ENCODE data around the gene FLAD1. TPM values are rescaled to one million over a fixed set of nuclear protein-coding genes. Genes with fewer than 3 reads are reported as not detected.

Gene FLAD1
- total RNA-seq, 4 donors from 2014 or later: 29.7 to 50.3 (median 46.3) TPM

DNA sequence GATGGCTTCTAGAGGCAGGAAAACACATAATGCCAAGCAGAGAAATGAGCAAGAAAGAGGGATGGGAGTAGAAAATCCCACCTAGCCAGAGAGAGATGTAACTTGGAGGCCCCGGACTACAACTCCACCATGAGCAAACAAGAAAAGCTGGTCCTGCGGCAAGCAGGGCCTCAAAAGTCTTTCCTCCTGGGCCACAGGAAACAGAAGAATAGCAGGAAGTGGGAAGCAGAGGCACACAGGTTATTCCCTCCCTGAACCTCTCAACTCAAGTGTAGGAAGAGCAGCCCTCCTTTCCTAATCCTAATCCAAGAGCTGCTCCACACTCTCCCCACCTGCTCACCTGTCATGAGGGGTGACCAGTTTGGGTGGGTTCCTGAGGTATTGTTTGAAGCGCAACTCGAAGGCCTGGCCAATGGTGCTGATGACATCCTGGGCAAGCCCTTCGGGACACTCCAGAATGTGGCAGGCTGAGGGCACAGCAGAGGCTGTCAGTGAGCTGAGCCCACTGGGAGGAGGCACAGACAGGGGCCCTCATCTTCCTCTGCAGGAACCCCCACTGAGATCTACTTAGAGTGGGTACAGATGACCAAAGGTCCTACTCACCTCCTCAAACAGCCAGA lies 15.7 kb upstream of the FLAD1 start:
- H3K4me3 ChIP-seq: no peak overlapping the region
- DNase-seq: no peak
- peaks cover 0 to 43% (median 11%) of the 10 kb centered on the region in 4 donors for H3K4me1 ChIP-seq
- H3K27me3 ChIP-seq: no peaks in the 10 kb centered on the region
- TF ChIP-seq, protein P1, sequence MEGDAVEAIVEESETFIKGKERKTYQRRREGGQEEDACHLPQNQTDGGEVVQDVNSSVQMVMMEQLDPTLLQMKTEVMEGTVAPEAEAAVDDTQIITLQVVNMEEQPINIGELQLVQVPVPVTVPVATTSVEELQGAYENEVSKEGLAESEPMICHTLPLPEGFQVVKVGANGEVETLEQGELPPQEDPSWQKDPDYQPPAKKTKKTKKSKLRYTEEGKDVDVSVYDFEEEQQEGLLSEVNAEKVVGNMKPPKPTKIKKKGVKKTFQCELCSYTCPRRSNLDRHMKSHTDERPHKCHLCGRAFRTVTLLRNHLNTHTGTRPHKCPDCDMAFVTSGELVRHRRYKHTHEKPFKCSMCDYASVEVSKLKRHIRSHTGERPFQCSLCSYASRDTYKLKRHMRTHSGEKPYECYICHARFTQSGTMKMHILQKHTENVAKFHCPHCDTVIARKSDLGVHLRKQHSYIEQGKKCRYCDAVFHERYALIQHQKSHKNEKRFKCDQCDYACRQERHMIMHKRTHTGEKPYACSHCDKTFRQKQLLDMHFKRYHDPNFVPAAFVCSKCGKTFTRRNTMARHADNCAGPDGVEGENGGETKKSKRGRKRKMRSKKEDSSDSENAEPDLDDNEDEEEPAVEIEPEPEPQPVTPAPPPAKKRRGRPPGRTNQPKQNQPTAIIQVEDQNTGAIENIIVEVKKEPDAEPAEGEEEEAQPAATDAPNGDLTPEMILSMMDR (IDR thresholded peaks at IDR 0.05): no peak
- TF ChIP-seq POLR2A (IDR thresholded peaks at IDR 0.05): no peak
- peak overlapping the region in 1 of 4 donors; percentile 35 for H3K27ac ChIP-seq
- no peaks in the 10 kb centered on the region for H3K9me3 ChIP-seq
- peaks cover 0 to 69% (median 0%) of the 10 kb centered on the region in 3 donors for H3K36me3 ChIP-seq

DNA sequence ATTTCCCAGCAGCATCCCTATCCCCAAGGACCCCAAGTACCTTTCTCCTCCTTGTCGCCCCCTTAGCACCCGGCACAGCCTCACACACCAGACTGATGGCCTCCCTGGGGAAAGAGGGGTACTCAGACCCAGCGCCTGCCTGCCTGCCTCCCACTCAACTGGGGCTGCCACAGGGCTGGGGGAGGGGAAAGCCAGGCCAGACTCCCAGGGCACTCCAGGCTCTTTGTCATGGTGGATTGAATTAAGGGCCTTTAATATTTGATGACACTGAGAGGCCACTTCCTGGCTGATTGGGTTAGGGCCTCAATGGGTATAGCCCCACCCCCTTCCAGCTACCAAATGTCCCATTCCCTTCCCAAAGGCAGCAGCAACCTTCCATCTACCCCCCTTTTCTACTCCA lies 14.4 kb upstream of the FLAD1 start:
- no peaks in the 10 kb centered on the region for H3K27me3 ChIP-seq
- peak in 1 of 3 donors; percentile 24 for DNase-seq
- peaks cover 0 to 39% (median 10%) of the 10 kb centered on the region in 4 donors for H3K4me1 ChIP-seq
- no peak for TF ChIP-seq POLR2A (IDR thresholded peaks at IDR 0.05)
- TF ChIP-seq, protein P1 (IDR thresholded peaks at IDR 0.05): no peak
- H3K27ac ChIP-seq: peak overlapping the region in 2 of 4 donors; percentile 0 to 24
- peaks cover 0 to 59% (median 0%) of the 10 kb centered on the region in 3 donors for H3K36me3 ChIP-seq
- H3K9me3 ChIP-seq: no peaks in the 10 kb centered on the region
- no peak overlapping the region for H3K4me3 ChIP-seq

DNA sequence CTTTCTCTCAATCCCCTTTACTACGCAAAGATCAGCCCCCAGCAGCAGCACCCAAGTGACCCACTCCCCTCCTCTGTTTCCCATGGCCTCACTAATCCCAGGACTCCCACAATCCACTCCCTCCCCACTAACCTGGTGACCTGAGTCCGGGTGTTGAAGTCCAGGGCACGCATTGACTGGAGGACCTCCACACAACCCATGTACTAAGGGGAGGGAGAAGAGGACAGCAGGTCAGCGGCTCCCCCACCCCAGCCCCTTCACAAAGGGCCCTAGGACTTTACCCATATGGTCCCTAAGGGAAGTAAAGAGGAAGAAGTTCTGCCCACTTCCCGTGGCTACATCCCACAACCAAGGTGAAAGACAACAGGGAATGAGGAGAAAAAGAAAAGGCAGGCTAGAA lies 13.9 kb upstream of the FLAD1 start:
- H3K27me3 ChIP-seq: no peaks in the 10 kb centered on the region
- H3K27ac ChIP-seq: peak overlapping the region; percentile 0 to 99 (median 44)
- DNase-seq: peak in 1 of 3 donors; percentile 28

DNA sequence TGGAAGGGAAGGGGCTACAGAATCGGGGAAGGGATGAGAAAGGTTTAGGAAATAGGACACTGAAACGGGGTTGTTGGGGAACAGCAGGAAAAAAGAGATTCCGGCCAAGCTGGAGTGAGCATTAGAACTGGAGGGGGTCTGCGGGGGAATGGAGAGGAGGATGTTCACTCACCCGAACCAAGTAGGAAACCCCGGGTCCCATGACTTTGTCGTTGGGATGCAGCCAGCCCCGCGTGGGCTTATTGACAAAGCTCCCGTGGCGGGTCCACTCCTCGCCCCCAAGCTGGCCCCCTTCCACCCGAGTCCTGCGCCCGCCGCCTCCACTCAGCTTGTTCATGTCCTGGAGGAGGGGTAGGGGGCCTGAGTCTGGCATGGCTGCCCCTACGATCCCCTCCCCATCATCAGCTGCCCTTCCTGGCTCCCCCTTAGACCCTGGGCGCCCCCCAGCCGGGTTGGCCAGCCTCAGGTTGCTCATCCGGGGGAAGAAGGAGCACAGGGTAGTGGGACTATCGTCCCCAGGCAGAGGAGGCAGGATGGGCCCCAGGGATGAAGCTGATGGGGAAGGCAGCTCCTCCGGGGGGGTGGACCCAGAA lies 13.2 kb upstream of the FLAD1 start:
- peaks cover 0 to 39% (median 10%) of the 10 kb centered on the region in 4 donors for H3K4me1 ChIP-seq
- peak overlapping the region; percentile 12 to 43 (median 26) for H3K4me3 ChIP-seq

More for the DNA sequence above, 13.9 kb upstream of the FLAD1 start:
- H3K4me1 ChIP-seq: peaks cover 0 to 39% (median 10%) of the 10 kb centered on the region in 4 donors
- H3K36me3 ChIP-seq: peaks cover 0 to 54% (median 0%) of the 10 kb centered on the region in 3 donors
- TF ChIP-seq POLR2A (IDR thresholded peaks at IDR 0.05): no peak
- TF ChIP-seq, protein P1 (IDR thresholded peaks at IDR 0.05): no peak
- no peaks in the 10 kb centered on the region for H3K9me3 ChIP-seq
- H3K4me3 ChIP-seq: peak overlapping the region in 1 of 4 donors; percentile 38

DNA sequence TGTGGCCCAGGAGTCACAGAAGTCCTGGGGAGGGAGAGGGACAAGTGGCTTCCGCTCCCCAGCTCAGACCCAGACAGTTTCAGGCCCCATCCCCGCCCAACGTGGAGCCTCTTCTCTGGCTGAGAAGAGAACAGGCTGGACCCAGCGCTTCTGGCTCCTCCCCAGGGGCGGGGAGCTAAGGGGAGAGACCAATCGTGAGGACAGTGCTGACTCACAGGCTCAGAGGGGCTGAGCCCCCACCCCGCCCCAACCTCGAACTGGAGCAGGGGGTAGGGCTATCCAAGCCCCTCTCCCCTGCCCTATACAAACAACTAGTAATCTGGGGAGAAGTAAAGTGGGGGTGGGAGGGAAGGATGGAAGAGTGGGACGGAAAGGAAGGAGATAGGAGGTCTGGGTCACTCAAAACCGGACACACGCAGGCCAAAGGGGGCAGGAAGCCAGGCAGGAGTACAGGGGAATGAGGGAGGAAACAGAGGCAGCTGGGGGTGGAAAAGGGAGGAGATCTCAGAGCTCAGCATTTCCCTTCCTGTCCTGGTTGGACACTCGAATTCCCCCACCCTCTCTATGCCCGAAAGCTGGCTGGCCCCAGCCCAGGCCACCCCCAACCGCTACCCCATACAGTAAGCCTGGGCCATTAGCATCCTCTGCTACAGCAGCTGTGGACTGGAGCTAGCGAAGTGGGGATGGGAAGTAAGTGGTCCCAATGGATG lies 12.4 kb upstream of the FLAD1 start, which contains the start of gene SHC1:
TSS of gene SHC1 (minus strand) at position 117 of the 710 bp plus-strand sequence. CDS start 221 bp downstream, outside the sequence.
- peak in 1 of 2 donors; percentile 79 for TF ChIP-seq POLR2A (IDR thresholded peaks at IDR 0.05)
- TF ChIP-seq, protein P1 (IDR thresholded peaks at IDR 0.05): no peak
- no peaks in the 10 kb centered on the region for H3K9me3 ChIP-seq
- peak; percentile 48 to 91 (median 84) for DNase-seq
- peak within 1 kb of the TSS; percentile 12 to 43 (median 26) for H3K4me3 ChIP-seq
- peak within 1 kb of the TSS; percentile 63 to 100 (median 99) for H3K27ac ChIP-seq
- H3K36me3 ChIP-seq: peaks cover 0 to 38% (median 0%) of the 10 kb centered on the region in 3 donors
- peaks cover 0 to 39% (median 10%) of the 10 kb centered on the region in 4 donors for H3K4me1 ChIP-seq
- no peaks in the 10 kb centered on the region for H3K27me3 ChIP-seq

More for the DNA sequence above, 13.2 kb upstream of the FLAD1 start:
- peak in 1 of 3 donors; percentile 47 for DNase-seq
- Histone ChIP-seq H3K9me3 (no peaks in the 10 kb centered on the region), H3K27ac (peak overlapping the region; percentile 63 to 100 (median 99)), H3K27me3 (no peaks in the 10 kb centered on the region), H3K36me3 (peaks cover 0 to 47% (median 0%) of the 10 kb centered on the region in 3 donors)
- no peak for TF ChIP-seq POLR2A (IDR thresholded peaks at IDR 0.05)
- TF ChIP-seq, protein P1 (IDR thresholded peaks at IDR 0.05): no peak
